Measurements from ENCODE around the gene CST4. TPM values are rescaled to one million over a fixed set of nuclear protein-coding genes. Genes with fewer than 3 reads are reported as not detected.

Gene CST4
- total RNA-seq, 1 donor: not detected

DNA sequence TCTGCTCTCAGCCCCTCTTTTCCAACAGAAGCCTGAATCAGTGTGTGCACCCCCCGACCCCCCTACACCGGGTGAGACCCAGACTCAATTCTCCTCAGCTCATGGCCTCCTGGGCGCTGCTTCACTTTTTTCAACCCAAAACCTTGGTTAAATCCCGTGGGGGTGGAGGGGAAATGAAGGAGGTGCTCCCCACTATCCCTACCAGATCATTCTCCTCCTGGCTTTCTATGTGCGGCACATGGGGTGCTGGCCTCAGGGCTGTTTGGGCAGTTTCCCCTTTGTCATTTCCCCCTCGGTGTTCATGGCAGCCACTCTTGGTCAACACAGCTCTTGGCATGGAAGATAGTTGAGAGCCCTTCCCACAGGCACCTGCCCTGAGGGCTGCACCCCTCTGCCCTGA is 4.6 kb downstream of the CST4 start:
- TF ChIP-seq, protein P1, sequence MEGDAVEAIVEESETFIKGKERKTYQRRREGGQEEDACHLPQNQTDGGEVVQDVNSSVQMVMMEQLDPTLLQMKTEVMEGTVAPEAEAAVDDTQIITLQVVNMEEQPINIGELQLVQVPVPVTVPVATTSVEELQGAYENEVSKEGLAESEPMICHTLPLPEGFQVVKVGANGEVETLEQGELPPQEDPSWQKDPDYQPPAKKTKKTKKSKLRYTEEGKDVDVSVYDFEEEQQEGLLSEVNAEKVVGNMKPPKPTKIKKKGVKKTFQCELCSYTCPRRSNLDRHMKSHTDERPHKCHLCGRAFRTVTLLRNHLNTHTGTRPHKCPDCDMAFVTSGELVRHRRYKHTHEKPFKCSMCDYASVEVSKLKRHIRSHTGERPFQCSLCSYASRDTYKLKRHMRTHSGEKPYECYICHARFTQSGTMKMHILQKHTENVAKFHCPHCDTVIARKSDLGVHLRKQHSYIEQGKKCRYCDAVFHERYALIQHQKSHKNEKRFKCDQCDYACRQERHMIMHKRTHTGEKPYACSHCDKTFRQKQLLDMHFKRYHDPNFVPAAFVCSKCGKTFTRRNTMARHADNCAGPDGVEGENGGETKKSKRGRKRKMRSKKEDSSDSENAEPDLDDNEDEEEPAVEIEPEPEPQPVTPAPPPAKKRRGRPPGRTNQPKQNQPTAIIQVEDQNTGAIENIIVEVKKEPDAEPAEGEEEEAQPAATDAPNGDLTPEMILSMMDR (IDR thresholded peaks at IDR 0.05; ENCODE audit: extremely low read depth, low read depth, low read length): no peak
- H3K27ac ChIP-seq (ENCODE audit: low read depth, low read length): no peak overlapping the region
- no peaks in the 10 kb centered on the region for H3K36me3 ChIP-seq (ENCODE audit: insufficient read depth, low read length)
- H3K9me3 ChIP-seq (ENCODE audit: low read depth, low read length): no peaks in the 10 kb centered on the region
- H3K4me3 ChIP-seq (ENCODE audit: insufficient read depth, low read length): no peak overlapping the region
- H3K4me1 ChIP-seq (ENCODE audit: insufficient read depth, low read length): no peaks in the 10 kb centered on the region
- no peak for DNase-seq (ENCODE audit: insufficient read length, low spot score, missing footprints)
- no peak overlapping the region for H3K4me2 ChIP-seq (ENCODE audit: insufficient read depth, low read length)
- H3K79me2 ChIP-seq (ENCODE audit: insufficient read depth, low read length): no peaks in the 10 kb centered on the region
- no peaks in the 10 kb centered on the region for H3K27me3 ChIP-seq (ENCODE audit: insufficient read depth, low read length)
- H4K20me1 ChIP-seq (ENCODE audit: insufficient read depth, low read length): no peaks in the 10 kb centered on the region
- no peak overlapping the region for H2AFZ ChIP-seq (ENCODE audit: low read length)

- Histone ChIP-seq H3K4me3 (ENCODE audit: insufficient read depth, low read length) (no peak overlapping the region), H3K27ac (ENCODE audit: low read depth, low read length) (no peak overlapping the region), H3K9me3 (ENCODE audit: low read depth, low read length) (no peaks in the 10 kb centered on the region), H4K20me1 (ENCODE audit: insufficient read depth, low read length) (no peaks in the 10 kb centered on the region), H3K36me3 (ENCODE audit: insufficient read depth, low read length) (no peaks in the 10 kb centered on the region), H3K79me2 (ENCODE audit: insufficient read depth, low read length) (no peaks in the 10 kb centered on the region), H3K4me1 (ENCODE audit: insufficient read depth, low read length) (no peaks in the 10 kb centered on the region), H2AFZ (ENCODE audit: low read length) (no peak overlapping the region), H3K4me2 (ENCODE audit: insufficient read depth, low read length) (no peak overlapping the region), H3K27me3 (ENCODE audit: insufficient read depth, low read length) (no peaks in the 10 kb centered on the region)
- DNase-seq (ENCODE audit: insufficient read length, low spot score, missing footprints): no peak
- TF ChIP-seq, protein P1 (IDR thresholded peaks at IDR 0.05; ENCODE audit: extremely low read depth, low read depth, low read length): no peak
Observed at GRCh38 chr20:23683807-23684206, 5.0 kb downstream of the CST4 start.

- Histone ChIP-seq H3K36me3 (ENCODE audit: insufficient read depth, low read length) (no peaks in the 10 kb centered on the region), H3K9me3 (ENCODE audit: low read depth, low read length) (no peaks in the 10 kb centered on the region), H3K4me3 (ENCODE audit: insufficient read depth, low read length) (no peak overlapping the region), H4K20me1 (ENCODE audit: insufficient read depth, low read length) (no peaks in the 10 kb centered on the region), H3K27me3 (ENCODE audit: insufficient read depth, low read length) (no peaks in the 10 kb centered on the region), H3K4me1 (ENCODE audit: insufficient read depth, low read length) (no peaks in the 10 kb centered on the region), H3K79me2 (ENCODE audit: insufficient read depth, low read length) (no peaks in the 10 kb centered on the region), H3K4me2 (ENCODE audit: insufficient read depth, low read length) (no peak overlapping the region), H2AFZ (ENCODE audit: low read length) (no peak overlapping the region), H3K27ac (ENCODE audit: low read depth, low read length) (no peak overlapping the region)
- DNase-seq (ENCODE audit: insufficient read length, low spot score, missing footprints): no peak
- TF ChIP-seq, protein P1 (IDR thresholded peaks at IDR 0.05; ENCODE audit: extremely low read depth, low read depth, low read length): no peak
Observed at GRCh38 chr20:23683281-23683680, 5.6 kb downstream of the CST4 start.

DNA sequence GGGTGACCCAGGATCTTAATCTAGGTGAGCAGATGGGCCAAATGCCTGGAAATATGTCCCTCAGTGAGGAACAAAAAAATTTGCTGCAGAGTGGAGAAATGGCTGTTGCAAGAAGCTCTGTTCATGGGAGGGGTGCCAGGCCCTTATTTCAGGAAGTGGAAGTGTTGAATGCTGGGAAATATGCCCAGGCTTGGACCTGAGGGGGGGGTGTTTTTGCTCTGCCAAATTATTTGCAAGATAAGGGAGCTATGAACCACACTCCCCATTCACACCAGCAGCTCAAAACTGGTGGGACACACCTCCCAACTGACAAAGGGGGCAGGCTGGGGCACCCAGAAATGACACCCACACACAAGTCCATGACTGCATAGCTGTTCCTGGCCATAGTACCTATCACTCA is 8.7 kb downstream of the CST4 start:
- H3K36me3 ChIP-seq (ENCODE audit: insufficient read depth, low read length): no peaks in the 10 kb centered on the region
- H3K9me3 ChIP-seq (ENCODE audit: low read depth, low read length): no peaks in the 10 kb centered on the region
- H3K27ac ChIP-seq (ENCODE audit: low read depth, low read length): no peak overlapping the region
- no peak overlapping the region for H3K4me2 ChIP-seq (ENCODE audit: insufficient read depth, low read length)
- H3K27me3 ChIP-seq (ENCODE audit: insufficient read depth, low read length): peaks cover 6% of the 10 kb centered on the region
- H2AFZ ChIP-seq (ENCODE audit: low read length): no peak overlapping the region
- no peak overlapping the region for H3K4me3 ChIP-seq (ENCODE audit: insufficient read depth, low read length)
- TF ChIP-seq, protein P1 (IDR thresholded peaks at IDR 0.05; ENCODE audit: extremely low read depth, low read depth, low read length): no peak
- H3K4me1 ChIP-seq (ENCODE audit: insufficient read depth, low read length): no peaks in the 10 kb centered on the region
- H4K20me1 ChIP-seq (ENCODE audit: insufficient read depth, low read length): no peaks in the 10 kb centered on the region
- DNase-seq (ENCODE audit: insufficient read length, low spot score, missing footprints): no peak
- H3K79me2 ChIP-seq (ENCODE audit: insufficient read depth, low read length): no peaks in the 10 kb centered on the region
